GM12891 (cell line): ENCODE measurements around the gene COA1.

Experiments
- POLR2A ChIP-seq: IDR thresholded peaks from 2 replicates; pipeline ENCODE4 v1.6.1; 2011; ENCODE audit warnings: low read depth, low read length, control low read depth
- POLR2AphosphoS5 ChIP-seq: IDR thresholded peaks from 2 replicates; pipeline ENCODE4 v1.6.1; 2011; ENCODE audit warnings: low read depth, low read length, control low read depth
- TAF1 ChIP-seq: IDR thresholded peaks from 2 replicates; pipeline ENCODE4 v1.6.1; 2011; ENCODE audit warnings: low read depth, low read length, control low read depth

- TF ChIP-seq POLR2AphosphoS5 (no peak), POLR2A (no peak), TAF1 (no peak)
Observed at GRCh38 chr7:43645699-43646226, 83.6 kb downstream of the COA1 start.
